HCT116 (cell line): ENCODE data around the gene SLC17A2. TPM values are rescaled to one million over a fixed set of nuclear protein-coding genes. Genes with fewer than 3 reads are reported as not detected.

ENCODE experiments used
- ATAC-seq: fragments of 200-7000 bp; cut with Tn5 transposase; 2 replicates; pipeline ENCODE4 v1.9.1; 2020; ENCODE audit warnings: mild to moderate bottlenecking, moderate library complexity
- BruUV-seq: library from RNA; stranded (reverse); fragments of 400-500 nt; replicated peaks from 2 replicates; lab custom pipeline; 2021; lab: Mats Ljungman, UMichigan
- CTCF ChIA-PET: fragments of 300-600 bp; sonication (Branson Sonifier 250); formaldehyde crosslinking; loops from one replicate; lab custom pipeline; 2021; ENCODE audit warnings: antibody characterized with exemption; lab: Charles Lee
- POLR2A ChIA-PET: fragments of 300-600, 350-600 bp; sonication (Branson Sonifier 250); formaldehyde crosslinking; loops from one replicate; lab custom pipeline; 2021; ENCODE audit warnings: antibody characterized with exemption; lab: Charles Lee
- RAD21 ChIA-PET, 2 experiments: fragments of 300-600 bp; sonication (Branson Sonifier 250); formaldehyde crosslinking; loops; one replicate each; lab custom pipeline; 2023; ENCODE audit warnings: low total read pairs in 2 of 2; ENCODE audit not compliant: uncharacterized antibody in 2 of 2, unreplicated experiment in 2 of 2, low non-redundant PET in 1 of 2; lab: Charles Lee
- DNase-seq: peaks from one replicate; pipeline ENCODE4 v3.0.0-alpha.2; 2010; ENCODE audit warnings: low read depth, low spot score
- H2AFZ ChIP-seq: fragments of 200-600 bp; shearing (Covaris generic), sonication (generic); 2 replicates; pipeline ENCODE4 v1.6.1; 2017; ENCODE audit warnings: low read depth, mixed run types, mixed read lengths, antibody characterized with exemption, low read length; ENCODE audit not compliant: poor library complexity, severe bottlenecking
- H3K27ac ChIP-seq: 2 replicates; pipeline ENCODE4 v1.5.1; 2012; ENCODE audit warnings: low read depth, low read length
- H3K27me3 ChIP-seq: fragments of 200-600 bp; sonication (generic); 2 replicates; pipeline ENCODE4 v1.6.1; 2016; ENCODE audit warnings: mixed run types, low read length, mixed read lengths; ENCODE audit not compliant: insufficient read depth
- H3K36me3 ChIP-seq, 2 experiments: fragments of 200-500 bp in 1 of 2; fragments of 200-600 bp in 1 of 2; sonication (Bioruptor generic) in 1 of 2; sonication (generic) in 1 of 2; 2 replicates each; pipeline versions ENCODE4 v1.5.1 to v1.6.1; 2014 to 2016; ENCODE audit warnings: low read length in 2 of 2, inconsistent platforms in 1 of 2, mixed read lengths in 1 of 2, mixed run types in 1 of 2; ENCODE audit not compliant: insufficient read depth in 2 of 2, control insufficient read depth in 1 of 2
- H3K4me1 ChIP-seq, 2 experiments: fragments of 200-600 bp in 1 of 2; sonication (generic) in 1 of 2; 2 replicates each; pipeline versions ENCODE4 v1.5.1 to v1.6.1; 2012 to 2017; ENCODE audit warnings: low read length in 2 of 2, inconsistent platforms in 1 of 2, mild to moderate bottlenecking in 1 of 2, mixed read lengths in 1 of 2, mixed run types in 1 of 2, moderate library complexity in 1 of 2; ENCODE audit not compliant: insufficient read depth in 2 of 2, control insufficient read depth in 1 of 2
- H3K4me2 ChIP-seq: fragments of 200-600 bp; sonication (generic); 2 replicates; pipeline ENCODE4 v1.6.1; 2017; ENCODE audit warnings: mixed run types, low read length, mixed read lengths
- H3K4me3 ChIP-seq, 2 experiments: fragments of 200-600 bp in 1 of 2; sonication (generic) in 1 of 2; replicated peaks in 1 of 2; 2 replicates each; pipeline ENCODE4 v1.5.1; 2011 to 2016; ENCODE audit warnings: low read length in 2 of 2, control low read depth in 1 of 2, low read depth in 1 of 2, mild to moderate bottlenecking in 1 of 2, mixed read lengths in 1 of 2, mixed run types in 1 of 2
- H3K79me2 ChIP-seq: fragments of 200-600 bp; sonication (generic); 2 replicates; pipeline ENCODE4 v1.6.1; 2017; ENCODE audit warnings: mild to moderate bottlenecking, mixed run types, low read length, moderate library complexity, mixed read lengths; ENCODE audit not compliant: insufficient read depth
- H3K9ac ChIP-seq: fragments of 200-600 bp; sonication (generic); 2 replicates; pipeline ENCODE4 v1.6.1; 2016; ENCODE audit warnings: low read length, mixed read lengths
- H3K9me2 ChIP-seq: fragments of 200-600 bp; sonication (generic), shearing (Covaris generic); 2 replicates; pipeline ENCODE4 v1.6.1; 2017; ENCODE audit warnings: mixed run types, mild to moderate bottlenecking, moderate library complexity; ENCODE audit not compliant: insufficient read depth
- H3K9me3 ChIP-seq, 2 experiments: fragments of 200-500 bp in 1 of 2; fragments of 200-600 bp in 1 of 2; sonication (Bioruptor generic) in 1 of 2; sonication (generic) in 1 of 2; 2 replicates each; pipeline ENCODE4 v1.6.1; 2014 to 2017; ENCODE audit warnings: low read length in 2 of 2, mixed read lengths in 2 of 2, inconsistent platforms in 1 of 2, low read depth in 1 of 2, mild to moderate bottlenecking in 1 of 2, mixed run types in 1 of 2, moderate library complexity in 1 of 2; ENCODE audit not compliant: control insufficient read depth in 1 of 2, insufficient read depth in 1 of 2
- H4K20me1 ChIP-seq: fragments of 200-600 bp; sonication (generic), shearing (Covaris generic); 2 replicates; pipeline ENCODE4 v1.6.1; 2017; ENCODE audit warnings: mixed run types, mild to moderate bottlenecking, moderate library complexity; ENCODE audit not compliant: insufficient read depth
- FOSL1 ChIP-seq: IDR thresholded peaks from 2 replicates; pipeline ENCODE4 v1.6.1; 2012; ENCODE audit warnings: low read depth
- POLR2A ChIP-seq: IDR thresholded peaks from 2 replicates; pipeline ENCODE4 v1.7.0; 2011; ENCODE audit warnings: borderline replicate concordance; ENCODE audit not compliant: insufficient read depth, insufficient read length; ENCODE audit errors: extremely low read depth
- RAD21 ChIP-seq: IDR thresholded peaks from 2 replicates; pipeline ENCODE4 v1.6.1; 2012; ENCODE audit warnings: low read depth, mild to moderate bottlenecking
- intact Hi-C: fragments of 100-400 bp; cut with micrococcal nuclease; formaldehyde crosslinking; loops from 2 replicates; pipeline ENCODE4 v1.10.0; 2022
- total RNA-seq: library from RNA; stranded (reverse); gene quantifications from one replicate; pipeline ENCODE4 v1.2.1, GENCODE V29; 2021; ENCODE audit not compliant: unreplicated experiment
- TF ChIP-seq, protein P1 (sequence below): IDR thresholded peaks from 2 replicates; pipeline ENCODE4 v1.6.1; 2012
- TF ChIP-seq, protein P2 (sequence below): IDR thresholded peaks from 2 replicates; pipeline ENCODE4 v1.6.1; 2011; ENCODE audit warnings: mild to moderate bottlenecking, low read length, moderate library complexity; ENCODE audit not compliant: insufficient replicate concordance; ENCODE audit errors: extremely low read depth

The SLC17A2 gene
- total RNA-seq, 1 experiment from 2014 or later, result not detected

- H3K4me1 ChIP-seq, result no peaks in the 10 kb centered on the region
- ChIA-PET POLR2A (no interaction called here), RAD21 (no interaction called here), CTCF (no interaction called here)
- H4K20me1 ChIP-seq, result no peaks in the 10 kb centered on the region
- H3K79me2 ChIP-seq, result no peaks in the 10 kb centered on the region
- DNase-seq (no peak), ATAC-seq (no peak)
- H2AFZ ChIP-seq, result no peak overlapping the region
- no peak overlapping the region for H3K9ac ChIP-seq
- H3K4me3 ChIP-seq, result no peak overlapping the region
- no peaks in the 10 kb centered on the region for H3K36me3 ChIP-seq
- intact Hi-C loops, result no loop called here
- TF ChIP-seq POLR2A (no peak), RAD21 (no peak)
- H3K27me3 ChIP-seq, result no peaks in the 10 kb centered on the region
- no peak overlapping the region for H3K27ac ChIP-seq
- H3K9me3 ChIP-seq, result no peaks in the 10 kb centered on the region
- BruUV-seq, result no TSS peak
- no peak overlapping the region for H3K4me2 ChIP-seq
- H3K9me2 ChIP-seq, result no peaks in the 10 kb centered on the region
These were observed 46.5 kb downstream of the SLC17A2 start for GRCh38 chr6:25883991-25884390.

- intact Hi-C loops, result no loop called here
These were observed 47.0 kb downstream of the SLC17A2 start for GRCh38 chr6:25883536-25883935.

More at GRCh38 chr6:25883536-25883935, 47.0 kb downstream of the SLC17A2 start:
- DNase-seq (no peak), ATAC-seq (no peak)
- Histone ChIP-seq H3K27ac (no peak overlapping the region), H3K36me3 (no peaks in the 10 kb centered on the region), H3K79me2 (no peaks in the 10 kb centered on the region), H3K4me2 (no peak overlapping the region), H3K9me3 (no peaks in the 10 kb centered on the region), H3K9ac (no peak overlapping the region), H3K9me2 (no peaks in the 10 kb centered on the region), H3K27me3 (no peaks in the 10 kb centered on the region), H4K20me1 (no peaks in the 10 kb centered on the region), H3K4me1 (no peaks in the 10 kb centered on the region), H2AFZ (no peak overlapping the region), H3K4me3 (no peak overlapping the region)
- ChIA-PET RAD21 (no interaction called here), POLR2A (no interaction called here), CTCF (no interaction called here)
- no peak for TF ChIP-seq FOSL1
- TF ChIP-seq, protein P1, sequence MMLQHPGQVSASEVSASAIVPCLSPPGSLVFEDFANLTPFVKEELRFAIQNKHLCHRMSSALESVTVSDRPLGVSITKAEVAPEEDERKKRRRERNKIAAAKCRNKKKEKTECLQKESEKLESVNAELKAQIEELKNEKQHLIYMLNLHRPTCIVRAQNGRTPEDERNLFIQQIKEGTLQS, result no peak
- TF ChIP-seq, protein P2, sequence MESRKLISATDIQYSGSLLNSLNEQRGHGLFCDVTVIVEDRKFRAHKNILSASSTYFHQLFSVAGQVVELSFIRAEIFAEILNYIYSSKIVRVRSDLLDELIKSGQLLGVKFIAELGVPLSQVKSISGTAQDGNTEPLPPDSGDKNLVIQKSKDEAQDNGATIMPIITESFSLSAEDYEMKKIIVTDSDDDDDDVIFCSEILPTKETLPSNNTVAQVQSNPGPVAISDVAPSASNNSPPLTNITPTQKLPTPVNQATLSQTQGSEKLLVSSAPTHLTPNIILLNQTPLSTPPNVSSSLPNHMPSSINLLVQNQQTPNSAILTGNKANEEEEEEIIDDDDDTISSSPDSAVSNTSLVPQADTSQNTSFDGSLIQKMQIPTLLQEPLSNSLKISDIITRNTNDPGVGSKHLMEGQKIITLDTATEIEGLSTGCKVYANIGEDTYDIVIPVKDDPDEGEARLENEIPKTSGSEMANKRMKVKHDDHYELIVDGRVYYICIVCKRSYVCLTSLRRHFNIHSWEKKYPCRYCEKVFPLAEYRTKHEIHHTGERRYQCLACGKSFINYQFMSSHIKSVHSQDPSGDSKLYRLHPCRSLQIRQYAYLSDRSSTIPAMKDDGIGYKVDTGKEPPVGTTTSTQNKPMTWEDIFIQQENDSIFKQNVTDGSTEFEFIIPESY, result no peak
- no TSS peak for BruUV-seq
